A549 (cell line): ENCODE data around the gene RPL7L1.

Experiments
- CTCF ChIP-seq: fragments of >200 bp; sonication (Bioruptor Twin); formaldehyde crosslinking; IDR thresholded peaks from 3 replicates; pipeline ENCODE4 v1.5.1; 2016
- NR3C1 ChIP-seq: fragments of >200 bp; sonication (Bioruptor Twin); formaldehyde crosslinking; IDR thresholded peaks from 3 replicates; pipeline ENCODE4 v1.6.1; 2017
- TF ChIP-seq, protein P1 (sequence below): IDR thresholded peaks from 2 replicates; pipeline ENCODE4 v1.6.1; 2012

GRCh38 chr6:42871711-42872110, 7.7 kb upstream of the RPL7L1 start:
- TF ChIP-seq, protein P1, sequence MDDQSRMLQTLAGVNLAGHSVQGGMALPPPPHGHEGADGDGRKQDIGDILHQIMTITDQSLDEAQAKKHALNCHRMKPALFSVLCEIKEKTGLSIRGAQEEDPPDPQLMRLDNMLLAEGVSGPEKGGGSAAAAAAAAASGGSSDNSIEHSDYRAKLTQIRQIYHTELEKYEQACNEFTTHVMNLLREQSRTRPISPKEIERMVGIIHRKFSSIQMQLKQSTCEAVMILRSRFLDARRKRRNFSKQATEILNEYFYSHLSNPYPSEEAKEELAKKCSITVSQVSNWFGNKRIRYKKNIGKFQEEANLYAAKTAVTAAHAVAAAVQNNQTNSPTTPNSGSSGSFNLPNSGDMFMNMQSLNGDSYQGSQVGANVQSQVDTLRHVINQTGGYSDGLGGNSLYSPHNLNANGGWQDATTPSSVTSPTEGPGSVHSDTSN: no peak
- TF ChIP-seq NR3C1 (no peak), CTCF (no peak)
